AG04450 (cell line): ENCODE measurements around the gene FAP. TPM values are rescaled to one million over a fixed set of nuclear protein-coding genes. Genes with fewer than 3 reads are reported as not detected.

Experiments used
- CTCF ChIA-PET: fragments of 300-600, 350-600 bp; formaldehyde crosslinking; extraction: SDS; loops from one replicate; lab custom pipeline; 2022; ENCODE audit warnings: antibody characterized with exemption, inconsistent platforms; lab: Charles Lee
- POLR2A ChIA-PET: fragments of 350-600 bp; formaldehyde crosslinking; extraction: SDS; loops from one replicate; lab custom pipeline; 2021; ENCODE audit warnings: antibody characterized with exemption, inconsistent platforms; lab: Yijun Ruan, JAX
- DNase-seq: peaks from one replicate; pipeline ENCODE4 v3.0.0-alpha.2; 2011; ENCODE audit warnings: low read depth, low spot score
- H3K27ac ChIP-seq: one replicate; pipeline ENCODE4 v1.5.1; 2012; ENCODE audit warnings: low read depth, low read length, control low read depth
- H3K27me3 ChIP-seq: one replicate; pipeline ENCODE4 v1.6.0; 2012; ENCODE audit warnings: low read length; ENCODE audit not compliant: control insufficient read depth, insufficient read depth
- H3K4me3 ChIP-seq: 2 replicates; pipeline ENCODE4 v1.5.1; 2011; ENCODE audit warnings: mild to moderate bottlenecking, low read depth, low read length, control low read depth
- H3K9me3 ChIP-seq: 2 replicates; pipeline ENCODE4 v1.5.1; 2012; ENCODE audit warnings: low read length; ENCODE audit not compliant: control insufficient read depth, insufficient read depth
- polyA plus RNA-seq: library from polyadenylated mRNA; depleted of rRNA; stranded (reverse); fragments of >200 nt; gene quantifications from 2 replicates; pipeline ENCODE4 v1.2.3, GENCODE V29; 2011
- TF ChIP-seq, protein P1 (sequence below): IDR thresholded peaks from 2 replicates; pipeline ENCODE4 v1.5.1; 2011; ENCODE audit warnings: low read depth, low read length, control low read depth, inconsistent platforms

FAP gene
- polyA plus RNA-seq, 1 experiment: 374 TPM

DNA sequence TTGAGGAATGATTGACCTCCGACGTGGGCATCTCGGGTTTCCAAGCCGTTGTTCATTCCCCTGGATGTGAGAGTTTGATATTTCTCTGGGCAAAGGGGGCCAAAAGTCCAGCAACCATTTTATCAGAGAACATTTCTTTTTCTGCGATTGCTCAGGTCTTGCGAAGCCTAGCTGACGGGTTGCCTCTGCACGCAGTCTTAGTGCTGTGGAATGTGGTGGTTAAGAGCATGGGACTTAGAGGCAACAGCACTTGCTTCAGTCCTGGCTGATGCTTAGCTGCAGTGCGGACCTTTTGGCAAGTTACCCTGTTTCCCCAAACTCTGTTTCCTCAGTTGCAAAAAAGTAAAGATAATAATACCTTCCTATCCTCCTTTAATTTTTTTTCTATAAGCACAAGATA, 45.0 kb downstream of the FAP start:
- ChIA-PET POLR2A (interaction anchor here (1.3 to 3.6 kb wide), 4 partner anchors 12 to 126 kb away, joined by 3 to 35 read pairs (median 14); partner anchors contain the start of gene FAP), CTCF (interaction anchor here (1.0 to 3.2 kb wide), 4 partner anchors 22 to 102 kb away, joined by 5 to 25 read pairs (median 10); no protein-coding TSS in a partner anchor)
- peak overlapping the region; percentile 87 for H3K27ac ChIP-seq
- H3K9me3 ChIP-seq: no peaks in the 10 kb centered on the region
- TF ChIP-seq, protein P1, sequence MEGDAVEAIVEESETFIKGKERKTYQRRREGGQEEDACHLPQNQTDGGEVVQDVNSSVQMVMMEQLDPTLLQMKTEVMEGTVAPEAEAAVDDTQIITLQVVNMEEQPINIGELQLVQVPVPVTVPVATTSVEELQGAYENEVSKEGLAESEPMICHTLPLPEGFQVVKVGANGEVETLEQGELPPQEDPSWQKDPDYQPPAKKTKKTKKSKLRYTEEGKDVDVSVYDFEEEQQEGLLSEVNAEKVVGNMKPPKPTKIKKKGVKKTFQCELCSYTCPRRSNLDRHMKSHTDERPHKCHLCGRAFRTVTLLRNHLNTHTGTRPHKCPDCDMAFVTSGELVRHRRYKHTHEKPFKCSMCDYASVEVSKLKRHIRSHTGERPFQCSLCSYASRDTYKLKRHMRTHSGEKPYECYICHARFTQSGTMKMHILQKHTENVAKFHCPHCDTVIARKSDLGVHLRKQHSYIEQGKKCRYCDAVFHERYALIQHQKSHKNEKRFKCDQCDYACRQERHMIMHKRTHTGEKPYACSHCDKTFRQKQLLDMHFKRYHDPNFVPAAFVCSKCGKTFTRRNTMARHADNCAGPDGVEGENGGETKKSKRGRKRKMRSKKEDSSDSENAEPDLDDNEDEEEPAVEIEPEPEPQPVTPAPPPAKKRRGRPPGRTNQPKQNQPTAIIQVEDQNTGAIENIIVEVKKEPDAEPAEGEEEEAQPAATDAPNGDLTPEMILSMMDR: no peak
- peak; percentile 65 for DNase-seq
- no peak overlapping the region for H3K4me3 ChIP-seq
- no peaks in the 10 kb centered on the region for H3K27me3 ChIP-seq

DNA sequence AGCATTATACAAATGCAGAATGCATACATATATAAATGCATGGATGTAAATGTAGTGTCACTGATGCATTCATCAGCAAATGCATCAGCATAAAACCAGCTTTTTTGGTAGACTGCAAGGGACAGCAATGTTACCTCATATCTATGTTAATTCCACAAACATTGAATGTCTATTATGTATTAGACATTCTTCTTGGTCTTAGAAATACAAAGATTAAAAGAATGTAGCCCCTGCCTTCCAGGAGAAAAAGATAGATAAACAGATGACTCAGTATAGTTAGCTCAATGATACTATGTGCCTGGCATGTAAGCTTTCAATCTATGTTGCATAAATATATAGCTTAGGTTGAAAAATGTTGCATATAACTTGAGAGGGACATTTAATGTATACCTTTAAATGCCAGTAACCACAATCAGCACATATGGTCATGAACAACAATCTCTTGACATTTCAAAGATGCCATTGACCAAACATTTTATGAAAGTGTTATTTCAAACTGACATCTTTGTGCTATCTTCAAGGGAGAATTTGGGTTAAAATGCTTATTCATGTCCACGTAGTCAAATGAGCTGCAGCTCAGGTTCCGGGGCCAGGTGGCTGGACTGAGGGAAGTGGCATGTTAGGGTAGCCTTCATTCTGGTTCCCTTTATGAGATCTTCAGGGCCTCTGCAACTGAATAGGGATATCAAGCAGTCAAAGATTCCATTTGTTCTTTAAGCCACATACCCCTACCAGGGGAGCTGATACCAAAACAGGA, 46.0 kb downstream of the FAP start:
- Histone ChIP-seq H3K4me3 (no peak overlapping the region), H3K27me3 (no peaks in the 10 kb centered on the region), H3K9me3 (no peaks in the 10 kb centered on the region), H3K27ac (peak overlapping the region; percentile 90)
- ChIA-PET CTCF (interaction anchor here (1.0 to 3.2 kb wide), 5 partner anchors 10 to 610 kb away, joined by 3 to 25 read pairs (median 8); no protein-coding TSS in a partner anchor), POLR2A (interaction anchor here (0.6 to 3.6 kb wide), 15 partner anchors 13 to 125 kb away, joined by 3 to 35 read pairs (median 4); partner anchors contain the start of gene FAP)
- DNase-seq: peak; percentile 60
- TF ChIP-seq, protein P1: no peak

DNA sequence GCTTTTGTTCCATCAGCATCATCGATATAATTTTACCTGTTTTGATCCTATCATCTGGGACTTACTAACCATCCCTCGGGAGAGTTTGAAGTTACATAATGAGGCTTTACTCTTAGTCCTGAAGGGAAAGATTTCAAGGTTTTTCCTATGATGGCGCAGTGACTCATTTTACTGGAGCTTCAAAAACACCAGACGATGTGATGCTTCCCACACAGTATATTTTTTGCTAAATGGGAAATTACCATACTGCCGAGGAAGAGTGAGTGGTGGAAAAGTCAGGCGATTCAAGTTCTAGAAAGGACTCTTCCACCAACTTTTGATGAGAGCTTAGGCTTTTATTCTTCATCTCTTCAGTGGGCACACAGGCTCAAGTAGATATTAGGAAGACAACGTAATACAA, 46.6 kb downstream of the FAP start:
- CTCF ChIA-PET: interaction anchor here (1.0 to 3.2 kb wide), 4 partner anchors 11 to 610 kb away, joined by 3 to 25 read pairs (median 8); no protein-coding TSS in a partner anchor
- POLR2A ChIA-PET: interaction anchor here (0.6 to 3.6 kb wide), 11 partner anchors 14 to 124 kb away, joined by 3 to 35 read pairs (median 5); partner anchors contain the start of gene FAP
- Histone ChIP-seq H3K27ac (peak overlapping the region; percentile 87), H3K27me3 (no peaks in the 10 kb centered on the region), H3K9me3 (no peaks in the 10 kb centered on the region), H3K4me3 (no peak overlapping the region)
- TF ChIP-seq, protein P1: no peak
- DNase-seq: no peak

DNA sequence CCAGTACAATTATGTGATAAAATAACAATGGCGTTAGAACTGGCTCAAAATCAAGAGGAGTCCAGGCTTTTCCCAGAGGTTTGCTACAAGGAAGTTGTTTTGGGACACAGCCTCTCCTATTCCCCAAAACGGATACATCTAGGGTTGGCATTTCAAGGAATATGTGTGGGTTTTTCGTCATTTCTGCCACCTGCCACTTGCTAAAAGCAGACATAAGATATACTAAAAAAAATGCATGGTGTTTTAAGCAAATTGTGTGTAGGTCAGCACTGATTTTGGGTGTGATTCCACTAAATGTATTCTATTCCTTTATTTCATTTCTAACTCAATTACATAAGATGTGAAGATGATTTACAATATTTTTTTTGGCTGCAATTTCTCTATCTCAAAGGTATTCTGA, 54.8 kb downstream of the FAP start:
- no peak for DNase-seq
- H3K27ac ChIP-seq: no peak overlapping the region
- H3K4me3 ChIP-seq: no peak overlapping the region
- POLR2A ChIA-PET: no interaction called here
- CTCF ChIA-PET: no interaction called here
- TF ChIP-seq, protein P1: no peak
- no peaks in the 10 kb centered on the region for H3K9me3 ChIP-seq
- no peaks in the 10 kb centered on the region for H3K27me3 ChIP-seq
